OCI-LY1 (cell line): ENCODE results near the gene CDAN1.

ENCODE experiments used
- CTCF ChIP-seq: fragments of 200-600 bp; sonication (generic), shearing (Covaris generic); IDR thresholded peaks from 2 replicates; pipeline ENCODE4 v1.5.1; 2017; ENCODE audit warnings: mild to moderate bottlenecking, antibody characterized with exemption, low read length, moderate library complexity, mixed read lengths
- EZH2 ChIP-seq: fragments of 200-600 bp; sonication (generic), shearing (Covaris generic); IDR thresholded peaks from 2 replicates; pipeline ENCODE4 v1.8.0; 2017; ENCODE audit warnings: borderline replicate concordance, mixed run types, mild to moderate bottlenecking, antibody characterized with exemption, low read length, moderate library complexity, mixed read lengths

- TF ChIP-seq CTCF (no peak), EZH2 (no peak)
Measured at GRCh38 chr15:42772901-42773300, 36.0 kb upstream of the CDAN1 start.
